Stimulated activated CD8-positive, alpha-beta memory T cell treated with anti-CD3 and anti-CD28 coated beads, Interleukin-4, amount 100 ng/mL, for 1 hour (primary cell): ENCODE measurements around the gene ADGRG1.
A peak's percentile ranks its signal among the peaks of the same experiment; 100 is the strongest.

Experiments used
- DNase-seq, 2 donors: peaks; one replicate each; pipeline ENCODE4 v3.0.0-alpha.2; 2020; ENCODE audit warnings: low read depth in 2 of 2, low spot score in 1 of 2

The ADGRG1 gene

DNA sequence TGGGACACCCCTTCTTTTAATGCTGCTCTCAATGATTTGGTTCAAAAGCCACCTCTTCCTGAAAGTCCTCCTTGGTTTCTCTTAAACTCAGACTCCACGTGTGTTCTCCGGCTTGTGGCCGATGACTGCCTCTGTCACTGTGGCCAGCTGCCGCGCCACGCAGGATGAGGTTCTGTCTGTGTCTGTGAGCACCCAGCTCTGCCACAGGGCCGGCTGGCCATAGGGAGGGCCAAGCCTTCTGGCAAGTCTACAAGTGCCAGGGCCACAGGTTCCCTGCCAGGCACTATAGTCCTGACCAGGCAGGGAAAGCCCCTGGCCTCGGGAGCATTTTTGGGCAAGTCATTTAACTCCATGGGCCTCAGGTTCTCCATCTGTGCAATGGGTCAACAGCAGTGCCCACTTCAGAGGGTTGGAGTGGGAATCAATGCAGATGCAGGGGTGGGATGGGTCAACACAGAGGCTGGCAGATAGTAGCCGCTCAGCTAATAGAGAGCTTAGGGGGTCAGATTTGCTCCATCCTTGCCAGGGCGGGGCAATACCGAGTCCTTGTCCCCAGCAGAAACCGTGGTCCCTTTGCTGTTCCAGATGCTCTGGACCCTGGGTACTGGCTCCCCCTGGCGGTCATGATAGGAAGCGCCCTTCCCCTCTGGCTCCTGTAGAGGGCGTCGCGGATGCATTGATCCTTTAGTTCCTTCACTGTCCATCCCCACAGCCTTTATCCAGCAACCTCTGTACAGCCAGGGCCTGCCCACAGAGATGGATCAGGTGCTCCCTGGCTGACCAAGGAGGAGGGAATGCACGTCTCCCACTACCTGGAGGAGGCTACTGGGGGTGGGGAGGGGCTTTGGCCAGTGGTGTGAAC, 20.4 kb downstream of the ADGRG1 start:
- DNase-seq = peak; percentile 78 to 82

DNA sequence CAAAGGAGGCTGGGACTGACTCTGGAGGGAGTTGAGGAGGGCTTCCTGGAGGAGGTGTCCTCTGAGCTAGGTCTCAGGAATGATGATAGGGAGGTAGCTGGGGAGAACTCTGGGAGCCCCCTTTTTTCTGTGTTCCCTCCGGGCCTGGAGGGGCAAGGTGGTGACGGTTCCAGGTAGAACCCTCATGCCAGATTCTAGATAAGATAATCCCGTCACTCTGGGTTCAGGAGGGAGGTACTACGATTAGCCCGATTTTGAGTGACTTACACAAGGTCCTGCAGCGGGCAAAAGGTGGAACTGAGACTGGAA, 21.0 kb downstream of the ADGRG1 start:
- DNase-seq = no peak

GRCh38 chr16:57649846-57650245, 21.4 kb downstream of the ADGRG1 start:
- no peak for DNase-seq

DNA sequence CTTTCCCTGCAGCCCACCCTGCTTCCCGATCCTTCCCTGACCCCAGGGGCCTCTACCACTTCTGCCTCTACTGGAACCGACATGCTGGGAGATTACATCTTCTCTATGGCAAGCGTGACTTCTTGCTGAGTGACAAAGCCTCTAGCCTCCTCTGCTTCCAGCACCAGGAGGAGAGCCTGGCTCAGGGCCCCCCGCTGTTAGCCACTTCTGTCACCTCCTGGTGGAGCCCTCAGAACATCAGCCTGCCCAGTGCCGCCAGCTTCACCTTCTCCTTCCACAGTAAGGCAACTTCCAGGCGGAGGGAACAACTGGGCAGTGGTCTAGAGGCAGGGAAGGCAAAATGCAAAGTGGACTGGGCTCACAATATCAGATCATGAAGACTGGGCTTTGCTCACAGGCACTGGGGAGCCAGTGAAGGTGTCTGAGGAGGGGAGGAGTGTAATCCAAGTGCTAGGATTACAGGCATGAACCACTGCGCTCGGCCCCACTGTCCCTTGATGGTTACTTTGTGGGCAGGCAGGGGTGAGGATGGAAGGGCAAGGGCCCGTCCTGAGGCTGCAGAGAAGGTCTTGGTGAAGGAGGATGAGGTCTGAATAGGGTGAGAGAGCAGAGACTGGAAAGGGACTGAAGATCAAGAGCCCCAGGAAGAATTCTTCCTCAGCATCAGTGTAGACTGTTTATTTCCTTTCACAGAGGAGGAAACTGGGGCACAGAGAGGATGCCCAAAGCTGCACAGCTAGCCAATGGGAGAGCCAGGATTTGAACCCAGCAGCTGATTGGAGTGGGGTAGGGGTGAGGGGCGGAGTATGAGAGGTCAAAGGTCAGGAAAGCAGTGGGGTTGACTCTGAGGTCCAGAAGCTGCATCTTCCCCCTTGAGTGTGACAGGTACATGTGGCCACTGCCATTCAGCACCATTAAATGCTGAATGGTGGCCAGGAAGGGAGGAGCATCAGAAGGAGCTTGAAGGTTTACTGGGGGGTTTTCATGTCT, 23.2 kb downstream of the ADGRG1 start:
- DNase-seq = no peak

GRCh38 chr16:57652695-57653471, 24.5 kb downstream of the ADGRG1 start:
- DNase-seq = no peak

DNA sequence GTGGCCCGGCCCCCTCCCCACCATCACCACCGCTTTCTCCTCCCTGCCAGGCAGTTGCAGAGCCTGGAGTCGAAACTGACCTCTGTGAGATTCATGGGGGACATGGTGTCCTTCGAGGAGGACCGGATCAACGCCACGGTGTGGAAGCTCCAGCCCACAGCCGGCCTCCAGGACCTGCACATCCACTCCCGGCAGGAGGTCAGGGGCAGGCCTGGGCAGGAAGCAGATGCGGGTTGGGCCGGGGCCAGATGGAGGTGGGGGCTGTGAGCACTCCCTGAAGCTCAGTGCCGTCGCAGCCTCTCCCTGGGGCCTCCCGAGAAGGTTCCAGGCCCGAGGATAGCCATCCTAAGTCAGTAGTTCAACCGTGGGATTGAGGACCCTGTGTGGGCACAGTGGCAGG, 25.5 kb downstream of the ADGRG1 start:
- DNase-seq = no peak

DNA sequence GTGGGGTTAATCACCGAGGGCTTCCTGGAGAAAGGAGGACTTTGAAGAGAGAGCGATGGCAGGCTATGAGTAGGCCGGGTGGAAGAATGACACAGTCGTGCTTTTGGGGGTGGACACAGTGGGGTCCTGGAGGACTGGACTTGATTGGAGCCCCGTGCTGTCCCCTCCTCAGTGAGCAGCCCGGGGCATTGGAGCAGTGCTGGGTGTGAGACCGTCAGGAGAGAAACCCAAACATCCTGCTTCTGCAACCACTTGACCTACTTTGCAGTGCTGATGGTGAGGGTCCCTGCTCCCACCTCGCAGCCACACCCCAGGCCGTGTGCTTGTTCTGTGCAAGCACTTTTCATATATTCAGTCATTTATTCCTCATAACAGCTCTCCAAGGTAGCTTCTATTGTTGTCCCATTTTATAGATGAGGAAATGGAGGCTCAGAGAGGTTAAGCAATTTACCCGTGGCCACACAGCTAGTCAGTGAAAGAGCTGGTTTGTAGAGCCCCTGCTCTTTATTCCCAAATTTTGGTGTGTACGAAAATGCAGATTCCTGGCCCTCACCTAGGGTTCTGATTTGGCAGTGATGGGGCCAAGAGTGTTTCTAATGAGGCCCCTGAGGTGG, 28.0 kb downstream of the ADGRG1 start:
- DNase-seq = no peak

DNA sequence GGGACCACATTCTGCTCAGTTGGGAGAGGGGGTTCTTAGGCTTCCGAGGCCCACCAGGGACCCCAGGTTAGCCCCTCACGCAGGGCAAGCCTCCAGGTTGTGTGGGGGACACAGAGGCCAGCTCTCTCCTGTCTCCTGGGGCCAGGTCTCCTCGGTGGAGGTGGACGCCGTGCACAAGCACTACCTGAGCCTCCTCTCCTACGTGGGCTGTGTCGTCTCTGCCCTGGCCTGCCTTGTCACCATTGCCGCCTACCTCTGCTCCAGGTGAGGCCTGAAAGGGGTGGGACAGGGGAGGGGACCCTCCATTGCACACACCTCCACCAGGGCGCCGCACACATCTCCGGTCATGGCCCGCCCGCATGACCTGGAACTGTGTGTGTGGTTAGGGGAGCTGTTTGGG, 28.8 kb downstream of the ADGRG1 start:
- DNase-seq = no peak

DNA sequence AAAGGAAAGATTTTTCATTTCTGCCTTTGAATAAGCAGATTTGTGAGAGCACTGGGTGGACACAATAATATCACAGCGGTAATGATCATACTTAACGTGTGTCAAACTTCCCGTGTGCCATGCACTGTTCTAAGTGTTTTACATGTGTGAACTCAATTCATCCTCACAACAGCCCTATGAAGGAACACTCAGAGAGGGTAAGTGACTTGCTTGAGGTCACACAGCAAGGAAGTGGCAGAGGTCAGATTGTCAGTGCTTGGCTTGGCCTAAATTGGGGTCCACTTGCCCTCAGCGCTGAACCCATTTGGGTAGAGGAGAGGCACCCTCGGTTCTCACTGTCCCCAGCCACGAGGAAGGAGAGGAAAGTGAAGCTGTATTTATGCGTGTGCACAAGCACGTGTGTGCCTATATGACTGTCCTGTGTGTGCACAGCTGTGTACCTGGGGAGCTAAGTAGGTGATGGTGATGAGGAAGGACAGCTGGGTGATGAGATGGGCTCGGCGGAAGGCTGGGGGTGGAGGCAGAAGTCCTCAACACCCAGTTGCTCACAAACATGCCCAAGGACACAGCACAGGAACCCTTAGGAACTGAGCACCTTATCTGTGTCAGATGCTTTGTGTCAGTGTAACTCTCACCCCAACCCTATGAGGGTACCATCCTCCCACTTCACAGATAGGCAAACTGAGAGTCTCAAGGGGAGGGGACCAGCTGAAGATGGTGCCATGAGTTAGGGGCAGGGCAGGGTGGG, 29.9 kb downstream of the ADGRG1 start:
- no peak for DNase-seq

DNA sequence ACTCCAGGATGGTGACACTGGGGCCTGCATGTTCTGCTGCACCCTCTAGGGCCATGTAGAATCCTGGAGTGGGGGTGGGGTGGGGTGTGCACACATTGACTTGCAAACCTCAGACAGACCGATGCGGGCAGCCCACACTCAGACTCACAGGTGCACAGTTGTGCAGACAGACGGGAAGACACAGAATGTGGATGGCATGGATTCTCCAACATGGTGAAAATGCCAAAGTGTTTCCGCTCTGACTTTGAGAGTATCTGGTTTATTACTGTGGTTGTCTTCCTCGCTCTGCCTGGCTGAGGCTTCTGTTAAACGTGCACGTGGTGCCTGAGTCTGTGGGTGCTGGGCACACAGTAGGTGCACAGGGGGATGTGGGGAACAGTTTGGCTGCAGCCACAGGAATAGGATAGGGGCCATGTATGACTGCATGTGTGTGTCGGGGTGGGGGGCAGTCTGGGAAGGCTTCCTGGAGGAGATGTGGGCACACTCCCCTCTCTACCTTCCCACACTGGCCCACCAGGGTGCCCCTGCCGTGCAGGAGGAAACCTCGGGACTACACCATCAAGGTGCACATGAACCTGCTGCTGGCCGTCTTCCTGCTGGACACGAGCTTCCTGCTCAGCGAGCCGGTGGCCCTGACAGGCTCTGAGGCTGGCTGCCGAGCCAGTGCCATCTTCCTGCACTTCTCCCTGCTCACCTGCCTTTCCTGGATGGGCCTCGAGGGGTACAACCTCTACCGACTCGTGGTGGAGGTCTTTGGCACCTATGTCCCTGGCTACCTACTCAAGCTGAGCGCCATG, 30.6 kb downstream of the ADGRG1 start:
- no peak for DNase-seq

- no peak for DNase-seq
Observed at GRCh38 chr16:57660715-57661463, 32.5 kb downstream of the ADGRG1 start.

- DNase-seq = no peak
Observed at GRCh38 chr16:57661510-57661909, 33.1 kb downstream of the ADGRG1 start.

GRCh38 chr16:57661936-57662906, 33.8 kb downstream of the ADGRG1 start:
- DNase-seq = no peak

GRCh38 chr16:57663436-57663835, 35.0 kb downstream of the ADGRG1 start:
- DNase-seq = no peak

GRCh38 chr16:57663917-57664661, 35.7 kb downstream of the ADGRG1 start:
- DNase-seq = no peak

DNA sequence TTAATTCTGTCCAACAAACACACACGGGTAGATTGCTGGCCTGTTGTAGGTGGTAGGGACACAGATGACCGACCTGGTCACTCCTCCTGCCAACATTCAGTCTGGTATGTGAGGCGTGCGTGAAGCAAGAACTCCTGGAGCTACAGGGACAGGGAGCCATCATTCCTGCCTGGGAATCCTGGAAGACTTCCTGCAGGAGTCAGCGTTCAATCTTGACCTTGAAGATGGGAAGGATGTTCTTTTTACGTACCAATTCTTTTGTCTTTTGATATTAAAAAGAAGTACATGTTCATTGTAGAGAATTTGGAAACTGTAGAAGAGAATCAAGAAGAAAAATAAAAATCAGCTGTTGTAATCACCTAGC, 36.2 kb downstream of the ADGRG1 start:
- DNase-seq = no peak

DNA sequence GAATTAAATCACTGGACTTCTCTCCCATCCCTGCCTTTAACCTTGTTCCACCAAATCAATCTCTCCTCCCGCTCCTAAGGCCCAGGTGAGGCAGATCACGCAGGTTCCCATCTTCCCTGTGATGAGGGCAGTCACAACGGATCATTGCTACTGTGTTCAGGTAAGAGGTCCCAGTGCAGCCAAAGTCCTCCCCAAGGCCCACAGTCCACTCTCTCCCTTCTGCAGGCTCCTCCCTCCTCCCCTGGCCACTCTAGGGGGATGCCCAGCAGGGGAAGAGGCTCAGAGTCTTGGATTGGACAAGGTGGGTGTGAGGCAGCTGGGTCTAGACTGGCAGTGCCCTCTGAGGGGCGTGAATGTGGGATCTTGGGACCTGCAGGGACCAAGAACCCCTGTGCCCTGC, 37.1 kb downstream of the ADGRG1 start:
- DNase-seq = no peak
